H9 (cell line): ENCODE measurements around the gene TMEM125. TPM values are rescaled to one million over a fixed set of nuclear protein-coding genes. Genes with fewer than 3 reads are reported as not detected.

Experiments used
- DNase-seq: peaks from one replicate; pipeline ENCODE4 v3.0.0-alpha.2; 2017
- H2AFZ ChIP-seq: one replicate; pipeline ENCODE4 v1.6.1; 2013; ENCODE audit warnings: mild to moderate bottlenecking, low read length, control low read depth, moderate library complexity
- H2AK5ac ChIP-seq: 2 replicates; pipeline ENCODE4 v1.6.1; 2013; ENCODE audit warnings: low read length, control low read depth, mixed read lengths; ENCODE audit not compliant: insufficient read length
- H2BK120ac ChIP-seq: one replicate; pipeline ENCODE4 v1.6.1; 2013; ENCODE audit warnings: low read depth, mild to moderate bottlenecking, low read length, control low read depth, inconsistent platforms; ENCODE audit not compliant: poor library complexity, severe bottlenecking
- H2BK12ac ChIP-seq: 2 replicates; pipeline ENCODE4 v1.6.1; 2013; ENCODE audit warnings: low read length, control low read depth, mixed read lengths, low read depth; ENCODE audit not compliant: insufficient read length
- H2BK15ac ChIP-seq: 2 replicates; pipeline ENCODE4 v1.6.1; 2013; ENCODE audit warnings: low read depth, low read length, control low read depth
- H2BK20ac ChIP-seq: one replicate; pipeline ENCODE4 v1.6.1; 2013; ENCODE audit warnings: low read depth, mild to moderate bottlenecking, low read length, control low read depth, inconsistent platforms; ENCODE audit not compliant: poor library complexity, severe bottlenecking
- H2BK5ac ChIP-seq: 2 replicates; pipeline ENCODE4 v1.6.1; 2013; ENCODE audit warnings: low read length, control low read depth, mixed read lengths; ENCODE audit not compliant: insufficient read length
- H3K14ac ChIP-seq: 2 replicates; pipeline ENCODE4 v1.6.1; 2013; ENCODE audit warnings: low read length, control low read depth; ENCODE audit not compliant: insufficient read depth
- H3K18ac ChIP-seq: 2 replicates; pipeline ENCODE4 v1.6.1; 2013; ENCODE audit warnings: low read depth, mild to moderate bottlenecking, mixed read lengths, low read length, control low read depth; ENCODE audit not compliant: insufficient read length
- H3K23ac ChIP-seq: 2 replicates; pipeline ENCODE4 v1.6.1; 2013; ENCODE audit warnings: low read length, control low read depth, mixed read lengths, low read depth; ENCODE audit not compliant: insufficient read length
- H3K23me2 ChIP-seq: 2 replicates; pipeline ENCODE4 v1.6.1; 2013; ENCODE audit warnings: low read depth, mild to moderate bottlenecking, mixed read lengths, low read length, control low read depth; ENCODE audit not compliant: insufficient read length, poor library complexity, severe bottlenecking
- H3K27ac ChIP-seq: 2 replicates; pipeline ENCODE4 v1.5.1; 2013; ENCODE audit warnings: low read length, control low read depth, mixed read lengths, low read depth; ENCODE audit not compliant: insufficient read length
- H3K27me3 ChIP-seq: 2 replicates; pipeline ENCODE4 v1.6.1; 2013; ENCODE audit warnings: low read length, control low read depth, inconsistent platforms; ENCODE audit not compliant: insufficient read depth
- H3K4ac ChIP-seq: 2 replicates; pipeline ENCODE4 v1.6.1; 2013; ENCODE audit warnings: low read depth, mild to moderate bottlenecking, control low read depth, inconsistent platforms, low read length, moderate library complexity
- H3K4me1 ChIP-seq: 2 replicates; pipeline ENCODE4 v1.6.1; 2013; ENCODE audit warnings: low read length, control low read depth, inconsistent platforms; ENCODE audit not compliant: insufficient read depth
- H3K4me2 ChIP-seq: 2 replicates; pipeline ENCODE4 v1.6.1; 2013; ENCODE audit warnings: low read length, control low read depth, mixed read lengths; ENCODE audit not compliant: insufficient read length, insufficient read depth
- H3K56ac ChIP-seq: 2 replicates; pipeline ENCODE4 v1.6.1; 2013; ENCODE audit warnings: low read depth, mild to moderate bottlenecking, mixed read lengths, low read length, control low read depth; ENCODE audit not compliant: insufficient read length
- H3K79me1 ChIP-seq: 2 replicates; pipeline ENCODE4 v1.6.1; 2013; ENCODE audit warnings: low read depth, mild to moderate bottlenecking, moderate library complexity, low read length, control low read depth, inconsistent platforms; ENCODE audit not compliant: insufficient read depth, poor library complexity, severe bottlenecking
- H3K79me2 ChIP-seq: 2 replicates; pipeline ENCODE4 v1.6.1; 2013; ENCODE audit warnings: low read length, control low read depth, inconsistent platforms; ENCODE audit not compliant: insufficient read depth
- H3K9ac ChIP-seq: 2 replicates; pipeline ENCODE4 v1.6.1; 2013; ENCODE audit warnings: low read length, control low read depth, mixed read lengths; ENCODE audit not compliant: insufficient read length; ENCODE audit errors: extremely low read depth
- H3K9me3 ChIP-seq: one replicate; pipeline ENCODE4 v1.6.1; 2013; ENCODE audit warnings: low read depth, low read length, inconsistent platforms; ENCODE audit not compliant: control insufficient read depth
- H3T11ph ChIP-seq: one replicate; pipeline ENCODE4 v1.6.1; 2013; ENCODE audit warnings: mild to moderate bottlenecking, low read length, control low read depth, inconsistent platforms
- H4K20me1 ChIP-seq: one replicate; pipeline ENCODE4 v1.6.1; 2013; ENCODE audit not compliant: control insufficient read depth, insufficient read length, insufficient read depth
- H4K5ac ChIP-seq: 2 replicates; pipeline ENCODE4 v1.6.1; 2013; ENCODE audit warnings: low read depth, mild to moderate bottlenecking, mixed read lengths, low read length, control low read depth; ENCODE audit not compliant: insufficient read length
- H4K8ac ChIP-seq: replicated peaks from 2 replicates; pipeline ENCODE4 v1.6.1; 2013; ENCODE audit warnings: low read length, control low read depth, mixed read lengths, low read depth; ENCODE audit not compliant: insufficient read length
- H4K91ac ChIP-seq: 2 replicates; pipeline ENCODE4 v1.6.1; 2013; ENCODE audit warnings: low read depth, mild to moderate bottlenecking, moderate library complexity, mixed read lengths, low read length, control low read depth; ENCODE audit not compliant: insufficient read length
- H3K27ac Mint-ChIP-seq, 3 experiments: 2 replicates in 2 of 3; 3 replicates in 1 of 3; pipeline ENCODE4 v1.8.0; 2020 to 2021; ENCODE audit warnings: mixed read lengths in 3 of 3, mild to moderate bottlenecking in 1 of 3, moderate library complexity in 1 of 3
- H3K27me3 Mint-ChIP-seq: 2 replicates; pipeline ENCODE4 v1.8.0; 2021; ENCODE audit warnings: low read depth, mild to moderate bottlenecking, moderate library complexity, mixed read lengths
- H3K36me3 Mint-ChIP-seq, 3 experiments: 2 replicates in 2 of 3; 3 replicates in 1 of 3; pipeline ENCODE4 v1.8.0; 2020 to 2021; ENCODE audit warnings: low read depth in 3 of 3, mixed read lengths in 3 of 3; ENCODE audit not compliant: insufficient read depth in 1 of 3
- H3K4me1 Mint-ChIP-seq, 2 experiments: 2 replicates each; pipeline ENCODE4 v1.8.0; 2020; ENCODE audit warnings: mixed read lengths in 2 of 2
- H3K4me3 Mint-ChIP-seq, 2 experiments: 2 replicates in 1 of 2; 3 replicates in 1 of 2; pipeline ENCODE4 v1.8.0; 2020 to 2021; ENCODE audit warnings: mild to moderate bottlenecking in 2 of 2, mixed read lengths in 2 of 2, moderate library complexity in 1 of 2
- H3K9me3 Mint-ChIP-seq, 2 experiments: 2 replicates in 1 of 2; 3 replicates in 1 of 2; pipeline ENCODE4 v1.8.0; 2020; ENCODE audit warnings: mild to moderate bottlenecking in 2 of 2, mixed read lengths in 2 of 2, moderate library complexity in 1 of 2
- WGBS: extraction: QIAGEN DNeasy Blood & Tissue Kit; methylation state at CpG from one replicate; pipeline ENCODE4 v1.1.7; 2013; ENCODE audit warnings: missing lambda C conversion rate, low lambda C conversion rate, mixed read lengths; ENCODE audit not compliant: insufficient read length; ENCODE audit errors: extremely low coverage; 5-methylcytosine and 5-hydroxymethylcytosine counted together
- total RNA-seq: library from RNA; stranded (reverse); gene quantifications from 2 replicates; pipeline ENCODE4 v1.2.1, GENCODE V29; 2021
- TF ChIP-seq, protein P1 (sequence below): fragments of 200-600 bp; sonication (generic); conservative IDR thresholded peaks from 3 replicates; pipeline ENCODE4 v1.8.0; 2021; ENCODE audit warnings: antibody characterized with exemption, mild to moderate bottlenecking

The TMEM125 gene
- total RNA-seq, 1 experiment from 2014 or later: 19.6 TPM

DNA sequence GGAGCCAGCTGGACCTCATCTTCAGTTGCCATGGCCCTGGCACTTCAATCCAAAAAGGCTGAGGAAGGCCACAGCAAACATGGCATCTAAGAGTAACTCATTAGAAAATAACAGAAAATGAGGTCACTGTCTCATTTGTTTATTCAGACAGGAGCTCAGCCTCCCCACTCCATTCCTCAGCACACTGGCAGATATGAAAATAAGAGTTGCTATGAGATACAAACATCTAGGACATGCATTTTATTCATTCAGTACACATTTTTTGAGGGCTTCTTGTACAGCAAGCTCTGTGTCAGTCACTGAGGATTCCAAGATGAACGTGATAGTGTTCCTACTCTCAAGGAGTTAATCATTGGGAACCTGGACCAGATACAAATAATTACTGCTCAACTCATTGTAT, 32.7 kb upstream of the TMEM125 start:
- no peak overlapping the region for H2AK5ac ChIP-seq
- H3K4ac ChIP-seq: no peak overlapping the region
- TF ChIP-seq, protein P1, sequence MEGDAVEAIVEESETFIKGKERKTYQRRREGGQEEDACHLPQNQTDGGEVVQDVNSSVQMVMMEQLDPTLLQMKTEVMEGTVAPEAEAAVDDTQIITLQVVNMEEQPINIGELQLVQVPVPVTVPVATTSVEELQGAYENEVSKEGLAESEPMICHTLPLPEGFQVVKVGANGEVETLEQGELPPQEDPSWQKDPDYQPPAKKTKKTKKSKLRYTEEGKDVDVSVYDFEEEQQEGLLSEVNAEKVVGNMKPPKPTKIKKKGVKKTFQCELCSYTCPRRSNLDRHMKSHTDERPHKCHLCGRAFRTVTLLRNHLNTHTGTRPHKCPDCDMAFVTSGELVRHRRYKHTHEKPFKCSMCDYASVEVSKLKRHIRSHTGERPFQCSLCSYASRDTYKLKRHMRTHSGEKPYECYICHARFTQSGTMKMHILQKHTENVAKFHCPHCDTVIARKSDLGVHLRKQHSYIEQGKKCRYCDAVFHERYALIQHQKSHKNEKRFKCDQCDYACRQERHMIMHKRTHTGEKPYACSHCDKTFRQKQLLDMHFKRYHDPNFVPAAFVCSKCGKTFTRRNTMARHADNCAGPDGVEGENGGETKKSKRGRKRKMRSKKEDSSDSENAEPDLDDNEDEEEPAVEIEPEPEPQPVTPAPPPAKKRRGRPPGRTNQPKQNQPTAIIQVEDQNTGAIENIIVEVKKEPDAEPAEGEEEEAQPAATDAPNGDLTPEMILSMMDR: no peak
- no peaks in the 10 kb centered on the region for H3K23me2 ChIP-seq
- H3K4me1 Mint-ChIP-seq: peaks cover 0 to 3% of the 10 kb centered on the region in 2 experiments; a peak in 2 of 4 replicates
- DNase-seq: no peak
- no peak overlapping the region for H3K56ac ChIP-seq
- no peaks in the 10 kb centered on the region for H3K27me3 ChIP-seq
- H3K4me3 Mint-ChIP-seq: no peak overlapping the region
- H3K9me3 ChIP-seq: no peaks in the 10 kb centered on the region
- no peak overlapping the region for H4K91ac ChIP-seq
- H3K79me1 ChIP-seq: no peaks in the 10 kb centered on the region
- H3K4me1 ChIP-seq: peaks cover 3% of the 10 kb centered on the region; the same call in 1 of the 2 replicates
- H3K36me3 Mint-ChIP-seq: no peaks in the 10 kb centered on the region; a peak in 1 of 7 replicates
- H2BK12ac ChIP-seq: no peak overlapping the region
- H2BK120ac ChIP-seq: no peak overlapping the region
- H3T11ph ChIP-seq: no peak overlapping the region
- H3K4me2 ChIP-seq: no peak overlapping the region
- H2BK15ac ChIP-seq: no peak overlapping the region
- H3K14ac ChIP-seq: no peak overlapping the region
- no peak overlapping the region for H2BK20ac ChIP-seq
- no peak overlapping the region for H2AFZ ChIP-seq
- H4K5ac ChIP-seq: no peak overlapping the region
- no peak overlapping the region for H2BK5ac ChIP-seq
- H3K18ac ChIP-seq: no peak overlapping the region
- H3K9ac ChIP-seq: no peak overlapping the region
- H3K79me2 ChIP-seq: no peaks in the 10 kb centered on the region
- H3K27ac ChIP-seq: no peak overlapping the region
- H3K27me3 Mint-ChIP-seq: peaks cover 3% of the 10 kb centered on the region; the same call in 1 of the 2 replicates
- H3K9me3 Mint-ChIP-seq: peaks cover 5 to 8% of the 10 kb centered on the region in 2 experiments; a peak in 4 of 5 replicates
- H3K23ac ChIP-seq: no peak overlapping the region
- H4K20me1 ChIP-seq: no peaks in the 10 kb centered on the region
- no peak overlapping the region for H3K27ac Mint-ChIP-seq
- no CpG with 5 or more reads among the region's 1 CpG for WGBS
- no peak overlapping the region for H4K8ac ChIP-seq
